HG03039 (cell line): ENCODE data around the gene IL17RA.

Experiments
- ATAC-seq: cut with Tn5 transposase; IDR thresholded peaks from one replicate; pipeline ENCODE4 v1.9.1; 2021; ENCODE audit warnings: mild to moderate bottlenecking, moderate library complexity; ENCODE audit not compliant: unreplicated experiment

IL17RA gene

GRCh38 chr22:17084554-17085276 is at the start of gene IL17RA:
TSS of gene IL17RA (plus strand) at chr22:17085000. CDS start at chr22:17085092, 92 bp downstream.
- peak; percentile 78 for ATAC-seq

DNA sequence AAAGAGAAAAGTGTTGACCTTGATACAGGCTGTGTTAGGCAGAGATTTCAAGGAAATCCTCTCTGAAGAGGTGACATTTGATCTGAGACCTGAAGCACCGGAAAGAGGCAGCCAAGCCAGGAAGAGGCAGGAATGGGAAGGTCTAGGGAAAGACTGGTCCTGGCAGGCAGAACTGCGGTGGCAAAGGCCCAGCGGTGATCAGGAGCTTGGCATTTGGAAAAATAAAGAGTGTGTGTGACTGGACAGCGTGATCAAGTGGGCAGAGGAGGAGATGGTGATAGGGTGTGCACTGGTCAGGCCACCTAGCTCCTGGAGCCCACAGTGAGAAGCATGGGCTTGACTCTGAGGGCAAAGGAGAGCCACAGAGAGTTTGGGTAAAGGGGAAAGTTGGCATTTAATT is 49.6 kb upstream of the IL17RA start:
- no peak for ATAC-seq

DNA sequence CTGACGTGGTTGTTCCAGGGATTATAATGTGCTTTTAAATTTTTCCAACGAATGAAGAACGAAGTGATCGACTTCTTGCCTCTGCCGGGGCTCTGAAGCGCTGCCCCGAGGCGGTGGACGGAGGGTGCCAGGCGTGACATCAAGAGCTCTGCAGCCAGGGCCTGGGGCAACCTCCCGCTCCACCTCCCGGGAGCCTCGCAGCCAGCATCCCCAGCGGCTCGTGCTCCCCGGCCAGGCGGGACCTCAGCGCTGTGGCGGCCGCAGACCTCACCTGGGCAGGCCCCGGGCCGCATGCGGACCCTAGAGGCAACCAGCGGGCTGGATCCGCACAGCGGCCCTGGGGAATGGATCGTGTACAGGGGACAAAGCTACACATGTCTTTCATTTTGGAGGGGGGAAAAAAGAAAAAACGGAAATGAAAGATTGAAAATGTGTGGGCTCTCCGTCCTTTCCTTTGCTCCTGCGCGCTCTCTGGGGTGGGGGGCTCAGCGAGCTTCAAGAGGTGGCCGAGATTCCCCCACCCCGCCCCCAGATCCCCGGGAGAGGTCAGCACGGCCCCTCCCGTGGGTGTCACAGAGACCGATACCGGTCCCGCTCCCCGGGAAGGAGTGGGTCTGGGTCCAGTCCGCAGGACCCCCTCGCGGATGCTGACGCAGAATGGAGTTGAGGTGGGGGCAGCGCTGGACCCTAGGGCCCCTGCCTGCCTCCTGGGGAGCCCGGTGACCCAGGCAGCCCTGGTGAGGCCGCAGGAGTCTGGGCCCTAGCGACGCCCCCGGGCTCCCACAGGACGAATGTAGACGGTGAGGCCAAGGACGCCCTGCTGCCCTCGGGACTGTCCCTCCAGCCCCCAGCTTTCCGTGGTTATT is 48.6 kb upstream of the IL17RA start:
- ATAC-seq = peak; percentile 16

- ATAC-seq = peak; percentile 65
Observed at GRCh38 chr22:17036842-17037711, 47.7 kb upstream of the IL17RA start.

GRCh38 chr22:17043521-17043920 is 41.3 kb upstream of the IL17RA start:
- ATAC-seq = no peak

DNA sequence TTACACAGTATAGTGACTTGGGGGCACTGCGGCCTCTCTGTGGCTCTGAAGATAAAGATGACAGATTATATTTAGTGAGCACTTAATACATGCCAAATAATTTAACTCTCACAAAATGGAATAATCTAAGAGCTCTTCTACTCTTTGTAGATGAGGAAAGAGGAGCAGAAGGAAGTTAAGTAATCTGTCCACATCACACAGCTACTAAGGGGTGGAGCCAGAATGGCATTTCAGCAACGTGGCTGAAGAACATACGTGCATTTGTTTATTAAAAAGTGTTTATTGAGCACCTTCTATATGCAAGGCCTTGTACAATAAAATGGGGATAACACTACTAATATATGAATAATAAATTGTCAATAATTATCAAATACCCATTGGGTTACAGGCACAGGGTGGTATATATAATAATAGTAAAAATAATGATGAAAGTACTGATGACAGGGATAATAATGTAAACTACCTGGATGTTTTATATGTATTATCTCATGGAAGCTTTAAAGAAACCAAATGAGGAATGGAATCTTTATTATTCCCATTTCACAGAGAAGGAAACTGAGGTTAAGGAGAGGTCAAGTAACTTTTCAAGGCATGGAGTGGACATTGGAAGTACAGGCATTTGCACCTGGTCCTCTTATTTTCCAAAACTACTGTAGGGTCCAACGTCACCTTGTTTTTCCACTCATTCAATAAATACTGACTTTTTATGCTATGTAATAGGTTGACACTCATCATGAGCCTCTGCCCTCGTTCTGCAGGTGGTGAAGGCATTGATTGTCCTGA is 38.0 kb upstream of the IL17RA start:
- ATAC-seq = no peak

GRCh38 chr22:17047656-17048055 is 37.1 kb upstream of the IL17RA start:
- ATAC-seq = no peak

GRCh38 chr22:17056058-17056457 is 28.7 kb upstream of the IL17RA start:
- no peak for ATAC-seq

- no peak for ATAC-seq
Observed at GRCh38 chr22:17056807-17057206, 28.0 kb upstream of the IL17RA start.

- no peak for ATAC-seq
Observed at GRCh38 chr22:17057959-17058814, 26.6 kb upstream of the IL17RA start.

DNA sequence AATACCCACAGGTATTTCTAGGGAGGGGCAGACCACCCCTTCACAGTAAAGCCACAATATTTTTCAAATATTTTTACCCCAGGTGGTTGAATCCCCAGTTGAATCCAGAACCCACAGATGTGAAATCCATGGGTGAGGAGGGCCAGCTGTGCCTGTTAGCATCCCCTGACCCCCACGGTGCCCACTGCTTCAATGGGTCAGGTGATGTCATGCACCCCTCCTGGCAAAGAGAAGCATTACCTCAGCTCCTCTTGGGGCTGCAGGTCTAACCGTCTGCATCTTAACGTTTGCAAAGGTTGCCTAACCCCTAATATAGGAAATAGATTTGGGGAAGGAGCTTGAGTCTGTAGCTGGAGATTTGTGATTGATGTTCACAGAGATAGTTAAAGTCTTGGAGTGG is 24.7 kb upstream of the IL17RA start:
- ATAC-seq = no peak

DNA sequence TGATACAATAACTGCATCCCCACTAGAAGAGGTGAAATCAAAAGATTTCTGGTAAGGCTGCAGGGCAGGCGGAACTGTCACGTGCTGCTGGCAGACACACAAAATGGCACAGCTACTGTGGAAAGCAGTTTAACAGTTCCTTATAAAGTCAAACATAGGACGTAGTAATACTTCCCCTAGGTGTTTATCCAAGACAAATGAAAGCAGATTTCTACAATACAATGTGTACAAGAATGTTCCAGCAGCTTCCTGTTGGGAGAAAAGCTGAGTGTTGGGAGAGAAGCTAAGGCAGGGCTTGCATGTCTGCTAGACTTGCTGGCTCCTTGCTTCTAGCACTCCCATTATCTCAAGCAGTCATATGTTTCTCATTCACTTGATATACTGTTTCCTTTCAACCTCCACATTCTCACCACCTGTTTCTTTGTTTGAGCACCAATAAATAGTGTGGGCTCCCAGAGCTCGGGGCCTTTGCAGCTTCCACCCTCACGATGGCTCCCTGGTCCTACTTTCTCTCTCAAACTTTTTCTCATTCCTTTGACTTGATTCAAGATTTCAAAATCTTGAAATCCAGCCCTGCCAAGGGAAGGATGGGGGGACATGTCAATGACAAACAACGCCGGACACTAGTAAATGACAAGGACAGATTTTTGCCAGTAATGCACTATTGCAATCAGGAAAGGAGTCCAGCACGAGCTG is 21.2 kb upstream of the IL17RA start:
- ATAC-seq = no peak

DNA sequence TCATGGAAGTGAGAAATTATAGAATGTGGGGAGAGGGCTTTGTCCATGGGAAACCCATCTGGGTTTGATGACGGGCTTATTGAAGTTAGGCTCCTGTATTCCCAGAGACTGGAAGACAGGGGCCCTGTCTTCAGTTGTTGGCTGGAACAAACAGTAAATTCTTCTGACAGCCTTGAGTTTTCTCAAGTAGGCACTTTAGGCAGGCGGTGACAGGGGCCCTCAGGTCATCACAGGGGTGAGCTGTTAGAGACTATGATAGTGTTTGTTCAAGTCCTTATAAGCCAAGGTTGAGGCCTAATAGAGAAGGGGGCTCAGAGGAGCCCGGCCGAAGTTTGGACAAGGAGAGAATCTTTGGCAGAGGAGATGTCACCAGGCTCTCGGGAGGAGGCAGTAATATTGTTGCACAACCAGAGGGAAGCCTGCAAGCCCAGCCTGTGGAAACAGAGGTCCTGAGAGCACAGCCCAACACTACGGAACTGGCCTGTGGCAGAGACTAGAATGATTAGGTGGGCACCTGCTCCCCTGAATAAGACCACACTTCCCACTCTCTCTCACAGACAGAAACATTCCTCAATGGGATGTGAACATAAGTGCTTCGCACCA is 20.2 kb upstream of the IL17RA start:
- ATAC-seq = no peak

- ATAC-seq = no peak
Observed at GRCh38 chr22:17065433-17065832, 19.4 kb upstream of the IL17RA start.

GRCh38 chr22:17072877-17073276 is 11.9 kb upstream of the IL17RA start:
- no peak for ATAC-seq

DNA sequence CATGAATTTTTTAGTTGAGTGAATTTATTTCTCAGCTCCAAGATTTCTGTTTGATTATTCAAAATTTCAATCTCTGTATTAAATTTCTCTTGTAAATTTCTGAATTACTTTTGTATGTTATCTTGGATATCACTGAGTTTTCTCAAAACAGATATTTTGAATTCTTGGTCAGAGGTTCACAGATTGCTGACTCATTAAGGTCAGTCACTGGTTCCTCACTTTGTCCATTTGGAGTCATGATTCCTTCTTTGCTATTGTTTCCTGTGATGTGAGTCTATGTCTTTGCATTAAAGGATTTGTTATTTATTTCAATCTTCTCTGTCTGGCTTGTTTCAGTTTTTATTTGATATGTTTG is 10.2 kb upstream of the IL17RA start:
- no peak for ATAC-seq

DNA sequence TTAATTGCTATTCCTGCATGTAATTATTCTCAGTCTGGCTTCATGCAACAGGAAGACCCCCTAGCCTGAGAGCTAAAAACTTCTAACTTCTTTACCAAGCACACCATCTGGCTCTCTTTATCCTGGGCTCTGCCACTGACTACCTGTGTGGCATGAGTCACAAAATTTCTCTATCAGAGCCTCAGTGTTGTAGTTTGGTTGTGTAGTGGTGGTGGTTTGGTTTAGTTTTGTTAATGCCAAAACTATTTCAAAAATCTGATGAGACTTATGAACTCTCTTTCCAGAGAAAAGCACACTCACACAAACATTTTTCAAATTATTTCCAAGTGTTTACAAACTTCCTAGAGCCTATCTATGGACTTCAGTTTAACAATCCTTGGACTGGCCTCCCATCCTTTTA is 7.5 kb upstream of the IL17RA start:
- ATAC-seq = no peak

- no peak for ATAC-seq
Observed at GRCh38 chr22:17079572-17079971, 5.2 kb upstream of the IL17RA start.

- no peak for ATAC-seq
Observed at GRCh38 chr22:17083255-17083654, 1.5 kb upstream of the IL17RA start.
